Smooth muscle cell (in vitro differentiated cells): ENCODE data around the gene MOG. TPM values are rescaled to one million over a fixed set of nuclear protein-coding genes. Genes with fewer than 3 reads are reported as not detected.

ENCODE experiments used
- DNase-seq: peaks from one replicate; lab custom pipeline; 2025; ENCODE audit not compliant: unreplicated experiment; lab: John Stamatoyannopoulos, UW
- H2AFZ ChIP-seq: fragments of 200-600 bp; sonication (generic); 2 replicates; pipeline ENCODE4 v1.6.0; 2016; ENCODE audit warnings: antibody characterized with exemption, low read depth, mild to moderate bottlenecking
- H3F3A ChIP-seq: fragments of 200-600 bp; sonication (generic); 2 replicates; pipeline ENCODE4 v1.6.0; 2017; ENCODE audit warnings: antibody characterized with exemption, low read depth
- H3K27ac ChIP-seq: fragments of 200-600 bp; sonication (generic); 2 replicates; pipeline ENCODE4 v1.5.1; 2016; ENCODE audit warnings: low read depth, mild to moderate bottlenecking
- H3K27me3 ChIP-seq: fragments of 200-600 bp; sonication (generic); 2 replicates; pipeline ENCODE4 v1.6.1; 2016; ENCODE audit warnings: low read depth, mild to moderate bottlenecking
- H3K36me3 ChIP-seq: fragments of 200-600 bp; sonication (generic); 2 replicates; pipeline ENCODE4 v1.5.1; 2016; ENCODE audit warnings: low read depth
- H3K4me1 ChIP-seq: fragments of 200-600 bp; sonication (generic); 2 replicates; pipeline ENCODE4 v1.5.1; 2016; ENCODE audit warnings: low read depth
- H3K4me2 ChIP-seq: fragments of 200-600 bp; sonication (generic); 2 replicates; pipeline ENCODE4 v1.6.0; 2016; ENCODE audit warnings: mild to moderate bottlenecking
- H3K4me3 ChIP-seq: fragments of 200-600 bp; sonication (generic); 2 replicates; pipeline ENCODE4 v1.5.1; 2016; ENCODE audit warnings: mild to moderate bottlenecking
- H3K79me2 ChIP-seq: fragments of 200-600 bp; sonication (generic); 2 replicates; pipeline ENCODE4 v1.6.0; 2016; ENCODE audit warnings: low read depth, mild to moderate bottlenecking
- H3K9ac ChIP-seq: fragments of 200-600 bp; sonication (generic); 2 replicates; pipeline ENCODE4 v1.6.0; 2016; ENCODE audit warnings: low read depth
- H3K9me3 ChIP-seq: fragments of 200-600 bp; sonication (generic); replicated peaks from 2 replicates; pipeline ENCODE4 v1.5.1; 2016; ENCODE audit warnings: low read depth
- H4K20me1 ChIP-seq: fragments of 200-600 bp; sonication (generic); 2 replicates; pipeline ENCODE4 v1.6.0; 2016; ENCODE audit warnings: low read depth
- CTCF ChIP-seq: fragments of 200-600 bp; sonication (generic); IDR thresholded peaks from 2 replicates; pipeline ENCODE4 v1.5.1; 2017; ENCODE audit warnings: borderline replicate concordance, mild to moderate bottlenecking, antibody characterized with exemption; ENCODE audit not compliant: insufficient read depth, poor library complexity, severe bottlenecking
- WGBS: methylation state at CpG from one replicate; pipeline ENCODE4 v1.1.7; 2016; ENCODE audit warnings: low lambda C conversion rate; 5-methylcytosine and 5-hydroxymethylcytosine counted together
- polyA plus RNA-seq: library from polyadenylated mRNA; unstranded; fragments of >200 nt; fragmentation: Nextera tagmentation; extraction: Ambion mirVana; gene quantifications from 2 replicates; pipeline ENCODE4 v1.2.1, GENCODE V29; 2016
- total RNA-seq: library from RNA; depleted of rRNA; stranded (reverse); fragments of >200 nt; gene quantifications from 2 replicates; pipeline ENCODE4 v1.2.3, GENCODE V29; 2014

Gene MOG
- total and polyA plus RNA-seq, 2 experiments from 2014 or later = not detected

DNA sequence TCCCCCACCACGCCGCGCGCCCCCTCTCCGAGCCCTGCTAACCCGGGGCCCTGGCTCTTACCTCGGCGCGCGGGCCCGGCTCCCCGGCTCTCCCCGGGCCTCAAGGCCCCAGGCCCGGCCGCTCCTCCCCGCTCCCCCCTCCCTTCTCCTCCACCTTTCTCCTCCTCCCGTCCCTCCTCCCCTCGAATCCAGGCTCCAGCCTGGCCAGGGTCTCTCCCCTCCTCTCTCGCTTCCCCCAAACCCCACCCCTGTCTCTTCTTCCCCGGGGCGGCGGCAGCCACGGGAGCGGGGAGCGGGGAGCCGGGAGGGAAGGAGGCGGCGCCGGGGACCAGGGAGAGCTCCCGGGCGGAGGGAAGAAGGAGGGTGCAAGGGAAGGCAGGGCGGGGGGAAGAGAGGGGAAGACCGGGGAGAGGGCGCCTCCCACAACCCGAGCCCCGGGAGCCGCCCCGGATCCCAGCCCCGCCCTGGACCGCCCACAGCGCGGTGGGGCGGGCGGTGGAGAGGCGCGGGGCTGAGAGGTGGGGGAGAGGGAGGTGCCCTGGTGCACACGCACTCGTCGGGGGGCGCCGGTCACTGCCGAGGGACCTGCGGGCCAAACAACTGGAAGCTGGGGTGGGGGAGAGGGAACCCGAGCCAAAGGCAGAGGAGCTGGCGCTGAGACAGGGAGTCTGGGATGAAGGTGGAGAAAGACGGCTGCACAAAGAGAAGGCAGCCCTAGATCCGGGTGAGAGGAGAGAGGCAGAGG lies 23.9 kb upstream of the MOG start, which contains the start of gene GABBR1:
Gene GABBR1, minus strand, starts transcription at position 395 of the 745 bp plus-strand sequence. CDS start 798 bp downstream, outside the sequence.
- H3K27ac ChIP-seq = no peak within 1 kb of the TSS
- H3K27me3 ChIP-seq = no peaks in the 10 kb centered on the region

GRCh38 chr6:29633534-29633905 lies 23.4 kb upstream of the MOG start:
- DNase-seq = no peak
- peak overlapping the region; percentile 70 for H2AFZ ChIP-seq
- H3K27ac ChIP-seq = no peak overlapping the region
- TF ChIP-seq CTCF = no peak
- H3K4me3 ChIP-seq = peak overlapping the region; percentile 89
- no peaks in the 10 kb centered on the region for H3F3A ChIP-seq
- peak overlapping the region; percentile 91 for H3K4me2 ChIP-seq
- 3% methylated on average over 9 of the region's 9 CpGs for WGBS
- peaks cover 24% of the 10 kb centered on the region for H4K20me1 ChIP-seq
- H3K4me1 ChIP-seq = peaks cover 15% of the 10 kb centered on the region
- no peak overlapping the region for H3K9ac ChIP-seq
- H3K79me2 ChIP-seq = peaks cover 6% of the 10 kb centered on the region
- no peaks in the 10 kb centered on the region for H3K27me3 ChIP-seq
- H3K36me3 ChIP-seq = no peaks in the 10 kb centered on the region
- no peaks in the 10 kb centered on the region for H3K9me3 ChIP-seq

More for the DNA sequence above, 23.9 kb upstream of the MOG start, which contains the start of gene GABBR1:
- Histone ChIP-seq H2AFZ (peak within 1 kb of the TSS; percentile 70), H3K79me2 (peaks cover 6% of the 10 kb centered on the region), H3F3A (no peaks in the 10 kb centered on the region), H3K36me3 (no peaks in the 10 kb centered on the region), H3K4me3 (peak within 1 kb of the TSS; percentile 89), H4K20me1 (peaks cover 24% of the 10 kb centered on the region), H3K4me2 (peak within 1 kb of the TSS; percentile 91), H3K9me3 (no peaks in the 10 kb centered on the region), H3K4me1 (peaks cover 15% of the 10 kb centered on the region), H3K9ac (peak within 1 kb of the TSS; percentile 50)
- TF ChIP-seq CTCF = no peak
- peak; percentile 76 for DNase-seq
- 0% methylated on average over 3 of the region's 57 CpGs for WGBS

GRCh38 chr6:29637247-29637646 lies 19.6 kb upstream of the MOG start:
- H2AFZ ChIP-seq = no peak overlapping the region
- H3K27ac ChIP-seq = no peak overlapping the region
- WGBS = 96% methylated on average over 9 of the region's 9 CpGs
- no peaks in the 10 kb centered on the region for H3K4me1 ChIP-seq
- no peaks in the 10 kb centered on the region for H3K27me3 ChIP-seq
- no peak overlapping the region for H3K9ac ChIP-seq
- no peaks in the 10 kb centered on the region for H3F3A ChIP-seq
- H3K79me2 ChIP-seq = no peaks in the 10 kb centered on the region
- DNase-seq = no peak
- H3K4me3 ChIP-seq = no peak overlapping the region
- no peak for TF ChIP-seq CTCF
- no peaks in the 10 kb centered on the region for H3K36me3 ChIP-seq
- H3K9me3 ChIP-seq = no peaks in the 10 kb centered on the region
- no peaks in the 10 kb centered on the region for H4K20me1 ChIP-seq
- H3K4me2 ChIP-seq = no peak overlapping the region
